Measurements from ENCODE around the gene SRRM4.

The SRRM4 gene

GRCh38 chr12:119130523-119130922 is 149.2 kb downstream of the SRRM4 start:
- Histone ChIP-seq H3K4me1 (ENCODE audit: low read depth, poor library complexity, severe bottlenecking) (no peaks in the 10 kb centered on the region), H3K36me3 (ENCODE audit: insufficient read depth) (no peaks in the 10 kb centered on the region), H2AFZ (ENCODE audit: low read depth) (no peak overlapping the region), H3K4me3 (IDR thresholded peaks at IDR 0.05; ENCODE audit: insufficient read depth, low read depth, low read length) (no peak overlapping the region), H3K27me3 (ENCODE audit: insufficient read depth, low read depth) (no peaks in the 10 kb centered on the region), H3K79me2 (ENCODE audit: insufficient read depth, low read depth) (no peaks in the 10 kb centered on the region), H3K4me2 (no peak overlapping the region), H4K20me1 (ENCODE audit: insufficient read depth) (no peaks in the 10 kb centered on the region), H3K27ac (no peak overlapping the region), H3K9ac (no peak overlapping the region)
- no peak for TF ChIP-seq CTCF (conservative IDR thresholded peaks at IDR 0.05; ENCODE audit: low read depth, low read length)

- Histone ChIP-seq H3K4me1 (ENCODE audit: low read depth, poor library complexity, severe bottlenecking) (no peaks in the 10 kb centered on the region), H3K4me2 (no peak overlapping the region), H3K36me3 (ENCODE audit: insufficient read depth) (no peaks in the 10 kb centered on the region)
These were observed 153.1 kb downstream of the SRRM4 start for GRCh38 chr12:119134284-119135072.

GRCh38 chr12:119136811-119137410 is 155.6 kb downstream of the SRRM4 start:
- Histone ChIP-seq H3K27ac (no peak overlapping the region), H3K4me2 (no peak overlapping the region), H3K27me3 (ENCODE audit: insufficient read depth, low read depth) (no peaks in the 10 kb centered on the region), H2AFZ (ENCODE audit: low read depth) (no peak overlapping the region), H3K36me3 (ENCODE audit: insufficient read depth) (no peaks in the 10 kb centered on the region), H3K79me2 (ENCODE audit: insufficient read depth, low read depth) (no peaks in the 10 kb centered on the region), H4K20me1 (ENCODE audit: insufficient read depth) (no peaks in the 10 kb centered on the region), H3K4me3 (IDR thresholded peaks at IDR 0.05; ENCODE audit: insufficient read depth, low read depth, low read length) (no peak overlapping the region), H3K9ac (no peak overlapping the region), H3K4me1 (ENCODE audit: low read depth, poor library complexity, severe bottlenecking) (no peaks in the 10 kb centered on the region)
- no peak for TF ChIP-seq CTCF (conservative IDR thresholded peaks at IDR 0.05; ENCODE audit: low read depth, low read length)

More at GRCh38 chr12:119134284-119135072, 153.1 kb downstream of the SRRM4 start:
- no peak overlapping the region for H3K9ac ChIP-seq
- H3K79me2 ChIP-seq (ENCODE audit: insufficient read depth, low read depth): no peaks in the 10 kb centered on the region
- no peak for TF ChIP-seq CTCF (conservative IDR thresholded peaks at IDR 0.05; ENCODE audit: low read depth, low read length)
- H2AFZ ChIP-seq (ENCODE audit: low read depth): no peak overlapping the region
- no peaks in the 10 kb centered on the region for H3K27me3 ChIP-seq (ENCODE audit: insufficient read depth, low read depth)
- H3K27ac ChIP-seq: no peak overlapping the region
- no peaks in the 10 kb centered on the region for H4K20me1 ChIP-seq (ENCODE audit: insufficient read depth)
- no peak overlapping the region for H3K4me3 ChIP-seq (IDR thresholded peaks at IDR 0.05; ENCODE audit: insufficient read depth, low read depth, low read length)

- no peaks in the 10 kb centered on the region for H3K27me3 ChIP-seq (ENCODE audit: insufficient read depth, low read depth)
- H3K4me3 ChIP-seq (IDR thresholded peaks at IDR 0.05; ENCODE audit: insufficient read depth, low read depth, low read length): no peak overlapping the region
- no peak overlapping the region for H3K27ac ChIP-seq
- H2AFZ ChIP-seq (ENCODE audit: low read depth): no peak overlapping the region
- no peaks in the 10 kb centered on the region for H3K4me1 ChIP-seq (ENCODE audit: low read depth, poor library complexity, severe bottlenecking)
- TF ChIP-seq CTCF (conservative IDR thresholded peaks at IDR 0.05; ENCODE audit: low read depth, low read length): no peak
- no peaks in the 10 kb centered on the region for H3K36me3 ChIP-seq (ENCODE audit: insufficient read depth)
- no peak overlapping the region for H3K4me2 ChIP-seq
- H3K9ac ChIP-seq: no peak overlapping the region
- no peaks in the 10 kb centered on the region for H3K79me2 ChIP-seq (ENCODE audit: insufficient read depth, low read depth)
- no peaks in the 10 kb centered on the region for H4K20me1 ChIP-seq (ENCODE audit: insufficient read depth)
These were observed 158.1 kb downstream of the SRRM4 start for GRCh38 chr12:119139448-119139847.

Data from KMS-11 (cell line).